GM23338 (cell line): ENCODE results near the gene ZHX3.

Source experiments
- CREB1 ChIP-seq: fragments of 250-450 bp; sonication (Bioruptor Pico); IDR thresholded peaks from 2 replicates; pipeline ENCODE4 v1.5.0; 2020; ENCODE audit warnings: low read depth, mild to moderate bottlenecking, moderate library complexity
- EZH2 ChIP-seq: fragments of 200-600 bp; sonication (generic); IDR thresholded peaks from one replicate; pipeline ENCODE4 v1.8.0; 2017; ENCODE audit warnings: antibody characterized with exemption, mild to moderate bottlenecking, low read depth; ENCODE audit not compliant: unreplicated experiment
- EZH2phosphoT487 ChIP-seq: fragments of 200-600 bp; sonication (generic); IDR thresholded peaks from one replicate; pipeline ENCODE4 v1.8.1; 2018; ENCODE audit warnings: antibody characterized with exemption; ENCODE audit not compliant: unreplicated experiment
- POLR2AphosphoS5 ChIP-seq: IDR thresholded peaks from 2 replicates; pipeline ENCODE4 v1.6.1; 2016; ENCODE audit warnings: antibody characterized with exemption, low read depth
- TF ChIP-seq, protein P1 (sequence below), 2 experiments: fragments of 200-600 bp in 1 of 2; sonication (generic) in 1 of 2; conservative IDR thresholded peaks; 2 replicates each; pipeline versions ENCODE4 v1.5.1 to v1.6.1; 2016 to 2017; ENCODE audit warnings: antibody characterized with exemption in 2 of 2, low read depth in 2 of 2, mild to moderate bottlenecking in 2 of 2, moderate library complexity in 1 of 2
- TF ChIP-seq, protein P2 (sequence below): IDR thresholded peaks from 2 replicates; pipeline ENCODE4 v1.6.1; 2016; ENCODE audit warnings: antibody characterized with exemption
- TF ChIP-seq, protein P3 (sequence below): IDR thresholded peaks from one replicate; pipeline ENCODE4 v1.6.1; 2018; ENCODE audit warnings: antibody characterized with exemption; ENCODE audit not compliant: unreplicated experiment

DNA sequence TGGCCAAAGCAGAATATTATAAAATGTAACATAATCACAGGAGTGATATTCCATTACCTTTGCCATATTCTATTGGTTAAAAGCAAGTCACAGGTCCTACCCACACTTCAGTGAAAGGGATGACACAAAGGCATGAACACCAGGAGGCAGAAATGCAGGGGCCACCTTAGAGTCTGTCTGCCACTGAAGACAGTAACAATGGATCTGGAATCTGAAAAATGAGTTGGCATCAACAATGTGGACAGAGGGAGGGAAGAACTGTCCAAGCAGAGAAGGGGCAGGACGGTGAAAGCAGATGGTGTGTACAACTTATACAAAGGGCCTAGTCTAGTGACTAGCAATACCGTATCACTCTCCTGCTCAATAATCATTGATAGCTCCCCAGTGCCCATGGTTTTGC, 16.5 kb upstream of the ZHX3 start:
- TF ChIP-seq, protein P1, sequence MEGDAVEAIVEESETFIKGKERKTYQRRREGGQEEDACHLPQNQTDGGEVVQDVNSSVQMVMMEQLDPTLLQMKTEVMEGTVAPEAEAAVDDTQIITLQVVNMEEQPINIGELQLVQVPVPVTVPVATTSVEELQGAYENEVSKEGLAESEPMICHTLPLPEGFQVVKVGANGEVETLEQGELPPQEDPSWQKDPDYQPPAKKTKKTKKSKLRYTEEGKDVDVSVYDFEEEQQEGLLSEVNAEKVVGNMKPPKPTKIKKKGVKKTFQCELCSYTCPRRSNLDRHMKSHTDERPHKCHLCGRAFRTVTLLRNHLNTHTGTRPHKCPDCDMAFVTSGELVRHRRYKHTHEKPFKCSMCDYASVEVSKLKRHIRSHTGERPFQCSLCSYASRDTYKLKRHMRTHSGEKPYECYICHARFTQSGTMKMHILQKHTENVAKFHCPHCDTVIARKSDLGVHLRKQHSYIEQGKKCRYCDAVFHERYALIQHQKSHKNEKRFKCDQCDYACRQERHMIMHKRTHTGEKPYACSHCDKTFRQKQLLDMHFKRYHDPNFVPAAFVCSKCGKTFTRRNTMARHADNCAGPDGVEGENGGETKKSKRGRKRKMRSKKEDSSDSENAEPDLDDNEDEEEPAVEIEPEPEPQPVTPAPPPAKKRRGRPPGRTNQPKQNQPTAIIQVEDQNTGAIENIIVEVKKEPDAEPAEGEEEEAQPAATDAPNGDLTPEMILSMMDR (conservative IDR thresholded peaks at IDR 0.05; ENCODE audit: low read depth in 2 of 2): no peak
- TF ChIP-seq, protein P2, sequence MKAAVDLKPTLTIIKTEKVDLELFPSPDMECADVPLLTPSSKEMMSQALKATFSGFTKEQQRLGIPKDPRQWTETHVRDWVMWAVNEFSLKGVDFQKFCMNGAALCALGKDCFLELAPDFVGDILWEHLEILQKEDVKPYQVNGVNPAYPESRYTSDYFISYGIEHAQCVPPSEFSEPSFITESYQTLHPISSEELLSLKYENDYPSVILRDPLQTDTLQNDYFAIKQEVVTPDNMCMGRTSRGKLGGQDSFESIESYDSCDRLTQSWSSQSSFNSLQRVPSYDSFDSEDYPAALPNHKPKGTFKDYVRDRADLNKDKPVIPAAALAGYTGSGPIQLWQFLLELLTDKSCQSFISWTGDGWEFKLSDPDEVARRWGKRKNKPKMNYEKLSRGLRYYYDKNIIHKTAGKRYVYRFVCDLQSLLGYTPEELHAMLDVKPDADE: no peak
- no peak for TF ChIP-seq POLR2AphosphoS5
- TF ChIP-seq EZH2phosphoT487: no peak
- TF ChIP-seq EZH2: no peak
- TF ChIP-seq CREB1: no peak
- TF ChIP-seq, protein P3, sequence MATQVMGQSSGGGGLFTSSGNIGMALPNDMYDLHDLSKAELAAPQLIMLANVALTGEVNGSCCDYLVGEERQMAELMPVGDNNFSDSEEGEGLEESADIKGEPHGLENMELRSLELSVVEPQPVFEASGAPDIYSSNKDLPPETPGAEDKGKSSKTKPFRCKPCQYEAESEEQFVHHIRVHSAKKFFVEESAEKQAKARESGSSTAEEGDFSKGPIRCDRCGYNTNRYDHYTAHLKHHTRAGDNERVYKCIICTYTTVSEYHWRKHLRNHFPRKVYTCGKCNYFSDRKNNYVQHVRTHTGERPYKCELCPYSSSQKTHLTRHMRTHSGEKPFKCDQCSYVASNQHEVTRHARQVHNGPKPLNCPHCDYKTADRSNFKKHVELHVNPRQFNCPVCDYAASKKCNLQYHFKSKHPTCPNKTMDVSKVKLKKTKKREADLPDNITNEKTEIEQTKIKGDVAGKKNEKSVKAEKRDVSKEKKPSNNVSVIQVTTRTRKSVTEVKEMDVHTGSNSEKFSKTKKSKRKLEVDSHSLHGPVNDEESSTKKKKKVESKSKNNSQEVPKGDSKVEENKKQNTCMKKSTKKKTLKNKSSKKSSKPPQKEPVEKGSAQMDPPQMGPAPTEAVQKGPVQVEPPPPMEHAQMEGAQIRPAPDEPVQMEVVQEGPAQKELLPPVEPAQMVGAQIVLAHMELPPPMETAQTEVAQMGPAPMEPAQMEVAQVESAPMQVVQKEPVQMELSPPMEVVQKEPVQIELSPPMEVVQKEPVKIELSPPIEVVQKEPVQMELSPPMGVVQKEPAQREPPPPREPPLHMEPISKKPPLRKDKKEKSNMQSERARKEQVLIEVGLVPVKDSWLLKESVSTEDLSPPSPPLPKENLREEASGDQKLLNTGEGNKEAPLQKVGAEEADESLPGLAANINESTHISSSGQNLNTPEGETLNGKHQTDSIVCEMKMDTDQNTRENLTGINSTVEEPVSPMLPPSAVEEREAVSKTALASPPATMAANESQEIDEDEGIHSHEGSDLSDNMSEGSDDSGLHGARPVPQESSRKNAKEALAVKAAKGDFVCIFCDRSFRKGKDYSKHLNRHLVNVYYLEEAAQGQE: no peak
